HepG2 (cell line): ENCODE results near the gene MAN2A2. TPM values are rescaled to one million over a fixed set of nuclear protein-coding genes. Genes with fewer than 3 reads are reported as not detected.

Experiments used
- ATF2 ChIP-seq: sonication (generic); formaldehyde crosslinking; IDR thresholded peaks from 2 replicates; pipeline ENCODE4 v1.4.0; 2020; ENCODE audit warnings: missing genetic modification reagents
- EED ChIP-seq: sonication (generic); formaldehyde crosslinking; IDR thresholded peaks from 2 replicates; pipeline ENCODE4 v1.5.0; 2020; ENCODE audit warnings: mild to moderate bottlenecking, missing genetic modification reagents
- LCORL ChIP-seq, 2 experiments: fragments of 450-650 bp in 1 of 2; sonication (generic) in 1 of 2; formaldehyde crosslinking in 1 of 2; IDR thresholded peaks; 2 replicates each; pipeline versions ENCODE4 v1.5.0 to v1.6.1; 2017 to 2020; ENCODE audit warnings: antibody characterized with exemption in 1 of 2, missing genetic modification reagents in 1 of 2
- NFIB ChIP-seq: sonication (generic); formaldehyde crosslinking; IDR thresholded peaks from 2 replicates; pipeline ENCODE4 v1.9.0; 2021; ENCODE audit warnings: missing genetic modification reagents, mild to moderate bottlenecking, borderline replicate concordance
- NKX3-1 ChIP-seq: sonication (generic); formaldehyde crosslinking; IDR thresholded peaks from 2 replicates; pipeline ENCODE4 v1.5.0; 2020; ENCODE audit warnings: missing genetic modification reagents
- SKI ChIP-seq: fragments of 450-650 bp; IDR thresholded peaks from one replicate; pipeline ENCODE4 v1.6.1; 2018; ENCODE audit warnings: mild to moderate bottlenecking; ENCODE audit not compliant: partially characterized antibody
- THYN1 ChIP-seq: sonication (generic); formaldehyde crosslinking; IDR thresholded peaks from 2 replicates; pipeline ENCODE4 v1.8.1; 2023; ENCODE audit warnings: low read depth, mild to moderate bottlenecking, moderate library complexity, missing genetic modification reagents, borderline replicate concordance
- USF2 ChIP-seq, 2 experiments: sonication (generic) in 1 of 2; formaldehyde crosslinking in 1 of 2; IDR thresholded peaks; 2 replicates each; pipeline versions ENCODE4 v1.5.1 to v1.6.1; 2011 to 2020; ENCODE audit warnings: borderline replicate concordance in 1 of 2, low read depth in 1 of 2, low read length in 1 of 2, mild to moderate bottlenecking in 1 of 2, missing genetic modification reagents in 1 of 2, moderate library complexity in 1 of 2
- ZHX2 ChIP-seq, 2 experiments: sonication (generic) in 1 of 2; formaldehyde crosslinking in 1 of 2; IDR thresholded peaks; 2 replicates each; pipeline versions ENCODE4 v1.6.1 to v1.9.0; 2014 to 2022; ENCODE audit warnings: antibody characterized with exemption in 1 of 2, borderline replicate concordance in 1 of 2, inconsistent platforms in 1 of 2, low read depth in 1 of 2, missing genetic modification reagents in 1 of 2
- ZNF20 ChIP-seq: sonication (generic); formaldehyde crosslinking; IDR thresholded peaks from 2 replicates; pipeline ENCODE4 v1.4.0; 2020; ENCODE audit warnings: mild to moderate bottlenecking, moderate library complexity, missing genetic modification reagents
- ZNF652 ChIP-seq: IDR thresholded peaks from 2 replicates; pipeline ENCODE4 v1.6.1; 2016; ENCODE audit warnings: low read depth, borderline replicate concordance
- ZNF775 ChIP-seq: sonication (generic); formaldehyde crosslinking; IDR thresholded peaks from 2 replicates; pipeline ENCODE4 v1.4.0; 2020; ENCODE audit warnings: missing genetic modification reagents, mild to moderate bottlenecking, moderate library complexity, borderline replicate concordance
- polyA plus RNA-seq, 8 experiments: library from polyadenylated mRNA; depleted of rRNA in 3 of 8; stranded (reverse) in 7 of 8; unstranded in 1 of 8; fragments of >200 nt; fragmentation: Illumina TruSeq in 4 of 8; extraction: Trizol in 4 of 8; gene quantifications; 2 replicates each; pipeline versions ENCODE4 v1.2.1 to v1.2.3, GENCODE V29; 2011 to 2016; ENCODE audit warnings: low read depth in 4 of 8, missing spikeins in 1 of 8, mixed read lengths in 1 of 8; ENCODE audit not compliant: insufficient read depth in 1 of 8
- total RNA-seq, 5 experiments: library from RNA; depleted of rRNA; stranded (reverse); fragments of >200 nt; fragmentation: Illumina TruSeq; extraction: Trizol; gene quantifications; 2 replicates each; pipeline ENCODE4 v1.2.3, GENCODE V29; 2016; ENCODE audit warnings: low read depth in 1 of 5
- TF ChIP-seq, protein P1 (sequence below): sonication (generic); formaldehyde crosslinking; IDR thresholded peaks from 2 replicates; pipeline ENCODE4 v1.8.0; 2022; ENCODE audit warnings: missing genetic modification reagents, mild to moderate bottlenecking, borderline replicate concordance
- TF ChIP-seq, protein P2 (sequence below): sonication (generic); formaldehyde crosslinking; IDR thresholded peaks from 2 replicates; pipeline ENCODE4 v1.5.0; 2020; ENCODE audit warnings: mild to moderate bottlenecking, low read depth, missing genetic modification reagents, borderline replicate concordance

Gene MAN2A2
- total and polyA plus RNA-seq, 2 of the 13 experiments (the other 11 are each of a cell fraction or from before 2014, with no cell fraction given), result 17.5 to 51.5 TPM

DNA sequence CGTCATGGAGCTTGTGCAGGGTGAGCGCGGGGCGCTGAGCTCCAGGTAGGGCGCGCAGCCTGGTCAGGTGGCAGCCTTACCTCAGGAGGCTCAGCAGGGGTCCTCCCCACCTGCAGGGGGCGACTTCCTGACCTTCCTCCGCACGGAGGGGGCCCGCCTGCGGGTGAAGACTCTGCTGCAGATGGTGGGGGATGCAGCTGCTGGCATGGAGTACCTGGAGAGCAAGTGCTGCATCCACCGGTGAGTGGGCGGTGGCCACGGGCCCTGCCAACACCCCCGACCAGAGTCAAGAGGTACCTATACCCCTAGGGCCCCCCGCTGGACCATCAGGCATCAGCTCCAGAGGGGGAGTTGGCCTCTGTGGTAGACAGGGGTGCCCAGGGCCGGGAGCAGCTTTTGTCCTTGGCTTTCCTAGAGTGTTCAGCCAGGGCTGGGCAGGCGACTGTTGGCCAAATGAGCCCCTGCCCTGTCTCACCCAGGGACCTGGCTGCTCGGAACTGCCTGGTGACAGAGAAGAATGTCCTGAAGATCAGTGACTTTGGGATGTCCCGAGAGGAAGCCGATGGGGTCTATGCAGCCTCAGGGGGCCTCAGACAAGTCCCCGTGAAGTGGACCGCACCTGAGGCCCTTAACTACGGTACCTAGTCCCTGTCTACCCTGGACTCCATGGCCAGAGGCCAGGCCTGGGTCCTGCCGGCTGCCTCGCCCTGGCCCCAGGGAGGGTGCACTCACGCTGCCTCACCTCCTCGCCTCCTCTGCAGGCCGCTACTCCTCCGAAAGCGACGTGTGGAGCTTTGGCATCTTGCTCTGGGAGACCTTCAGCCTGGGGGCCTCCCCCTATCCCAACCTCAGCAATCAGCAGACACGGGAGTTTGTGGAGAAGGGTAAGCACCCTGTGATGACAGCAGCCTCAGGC is 9.7 kb upstream of the MAN2A2 start (continued):
- TF ChIP-seq ZHX2 (IDR thresholded peaks at IDR 0.05; ENCODE audit: low read depth), result no peak
- no peak for TF ChIP-seq ZHX2 (CRISPR knock-in tag; IDR thresholded peaks at IDR 0.05; ENCODE audit: borderline replicate concordance)
- TF ChIP-seq ZNF20 (CRISPR knock-in tag), result no peak
- no peak for TF ChIP-seq SKI
- TF ChIP-seq ZNF775 (CRISPR knock-in tag), result no peak
- TF ChIP-seq ZNF652 (CRISPR knock-in tag), result no peak
- TF ChIP-seq NFIB (CRISPR knock-in tag), result no peak
- TF ChIP-seq, protein P1, sequence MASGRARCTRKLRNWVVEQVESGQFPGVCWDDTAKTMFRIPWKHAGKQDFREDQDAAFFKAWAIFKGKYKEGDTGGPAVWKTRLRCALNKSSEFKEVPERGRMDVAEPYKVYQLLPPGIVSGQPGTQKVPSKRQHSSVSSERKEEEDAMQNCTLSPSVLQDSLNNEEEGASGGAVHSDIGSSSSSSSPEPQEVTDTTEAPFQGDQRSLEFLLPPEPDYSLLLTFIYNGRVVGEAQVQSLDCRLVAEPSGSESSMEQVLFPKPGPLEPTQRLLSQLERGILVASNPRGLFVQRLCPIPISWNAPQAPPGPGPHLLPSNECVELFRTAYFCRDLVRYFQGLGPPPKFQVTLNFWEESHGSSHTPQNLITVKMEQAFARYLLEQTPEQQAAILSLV, result no peak
- no peak for TF ChIP-seq LCORL (IDR thresholded peaks at IDR 0.05)
- 0 out of 2 replicates have a peak, but pooled peaks have one; percentile 27 for TF ChIP-seq LCORL (CRISPR knock-in tag; IDR thresholded peaks at IDR 0.05)
- 0 out of 2 replicates have a peak, but pooled peaks have one; percentile 63 for TF ChIP-seq ATF2 (CRISPR knock-in tag)
- 0 out of 2 replicates have a peak, but pooled peaks have one; percentile 31 for TF ChIP-seq EED (CRISPR knock-in tag)
- no peak for TF ChIP-seq THYN1 (CRISPR knock-in tag)
- no peak for TF ChIP-seq USF2 (IDR thresholded peaks at IDR 0.05; ENCODE audit: low read depth, low read length)
- no peak for TF ChIP-seq USF2 (CRISPR knock-in tag; IDR thresholded peaks at IDR 0.05; ENCODE audit: borderline replicate concordance)
- TF ChIP-seq, protein P2, sequence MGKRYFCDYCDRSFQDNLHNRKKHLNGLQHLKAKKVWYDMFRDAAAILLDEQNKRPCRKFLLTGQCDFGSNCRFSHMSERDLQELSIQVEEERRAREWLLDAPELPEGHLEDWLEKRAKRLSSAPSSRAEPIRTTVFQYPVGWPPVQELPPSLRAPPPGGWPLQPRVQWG (CRISPR knock-in tag), result no peak
- no peak for TF ChIP-seq NKX3-1 (CRISPR knock-in tag)
